Bronchial epithelial cell (primary cell): ENCODE measurements around the gene TAF5. TPM values are rescaled to one million over a fixed set of nuclear protein-coding genes. Genes with fewer than 3 reads are reported as not detected.
"Not testable (repeated sequence)": the region's sequence is repeated elsewhere in the genome, so short reads cannot be mapped to it uniquely, and the experiment has no call there.

Experiments
- DNase-seq: peaks from one replicate; pipeline ENCODE4 v3.0.0-alpha.2; 2010; ENCODE audit warnings: low read depth
- FAIRE-seq: peaks from 2 replicates; lab custom pipeline; 2011; peaks lifted over from hg19 to GRCh38; lab: Jason Lieb, UNC
- H3K27me3 ChIP-seq: 2 replicates; pipeline ENCODE4 v1.5.1; 2011; ENCODE audit warnings: low read length; ENCODE audit not compliant: control insufficient read depth, insufficient read depth
- H3K36me3 ChIP-seq: 2 replicates; pipeline ENCODE4 v1.5.1; 2011; ENCODE audit warnings: low read length; ENCODE audit not compliant: control insufficient read depth, insufficient read depth
- H3K4me3 ChIP-seq: 2 replicates; pipeline ENCODE4 v1.5.1; 2011; ENCODE audit warnings: mild to moderate bottlenecking, low read depth, low read length, control low read depth
- CTCF ChIP-seq: IDR thresholded peaks from 2 replicates; pipeline ENCODE4 v1.5.1; 2011; ENCODE audit warnings: mild to moderate bottlenecking, moderate library complexity, low read length, control low read depth, inconsistent platforms; ENCODE audit not compliant: insufficient read depth, severe bottlenecking
- total RNA-seq: library from RNA; depleted of rRNA; stranded (reverse); fragments of >200 nt; gene quantifications from 2 replicates; pipeline ENCODE4 v1.2.1, GENCODE V29; 2014

The TAF5 gene
- total RNA-seq, 1 donor from 2014 or later, result 3.7 TPM

GRCh38 chr10:103350175-103350516 is 17.6 kb upstream of the TAF5 start:
- no peak for FAIRE-seq
- peaks cover 1% of the 10 kb centered on the region for H3K36me3 ChIP-seq
- H3K27me3 ChIP-seq, result no peaks in the 10 kb centered on the region
- no peak for TF ChIP-seq CTCF
- DNase-seq, result no peak
- H3K4me3 ChIP-seq, result peak overlapping the region; percentile 80

GRCh38 chr10:103350517-103351260 is 17.1 kb upstream of the TAF5 start, which contains the start of gene PCGF6:
Gene PCGF6, minus strand, starts transcription at chr10:103351140. Its CDS starts 74 bp downstream, at chr10:103351066.
- peak; percentile 42 for DNase-seq
- no peaks in the 10 kb centered on the region for H3K36me3 ChIP-seq
- TF ChIP-seq CTCF, result peak; percentile 3
- peak within 1 kb of the TSS; percentile 80 for H3K4me3 ChIP-seq
- no peaks in the 10 kb centered on the region for H3K27me3 ChIP-seq
- no peak for FAIRE-seq

GRCh38 chr10:103353281-103353680 is 14.5 kb upstream of the TAF5 start:
- Histone ChIP-seq H3K27me3 (no peaks in the 10 kb centered on the region), H3K4me3 (no peak overlapping the region), H3K36me3 (no peaks in the 10 kb centered on the region)
- DNase-seq (no peak), FAIRE-seq (no peak)
- TF ChIP-seq CTCF, result no peak

- H3K4me3 ChIP-seq, H3K27me3 ChIP-seq, FAIRE-seq, H3K36me3 ChIP-seq, DNase-seq: not testable (repeated sequence)
These were observed 13.2 kb upstream of the TAF5 start for GRCh38 chr10:103354567-103354966.

GRCh38 chr10:103355906-103356599 is 11.7 kb upstream of the TAF5 start:
- no peak for DNase-seq
- no peak for FAIRE-seq
- Histone ChIP-seq H3K27me3 (no peaks in the 10 kb centered on the region), H3K36me3 (no peaks in the 10 kb centered on the region), H3K4me3 (no peak overlapping the region)
- no peak for TF ChIP-seq CTCF

GRCh38 chr10:103359493-103359892 is 8.3 kb upstream of the TAF5 start:
- not testable (repeated sequence) for H3K36me3 ChIP-seq, H3K4me3 ChIP-seq, DNase-seq, H3K27me3 ChIP-seq, FAIRE-seq

GRCh38 chr10:103360791-103361190 is 7.0 kb upstream of the TAF5 start:
- H3K27me3 ChIP-seq, H3K36me3 ChIP-seq, FAIRE-seq, H3K4me3 ChIP-seq: not testable (repeated sequence)
- DNase-seq, result peak; percentile 64
